Lower lobe of right lung (tissue), 2 donors: ENCODE measurements around the gene KATNAL1. TPM values are rescaled to one million over a fixed set of nuclear protein-coding genes. Genes with fewer than 3 reads are reported as not detected.
"Not testable (repeated sequence)": the region's sequence is repeated elsewhere in the genome, so short reads cannot be mapped to it uniquely, and the experiment has no call there.

ENCODE experiments used
- ATAC-seq, 2 donors: fragments of 200-7000 bp; cut with Tn5 transposase; one replicate each; pipeline ENCODE4 v1.9.1; 2020 to 2022; ENCODE audit warnings: mild to moderate bottlenecking in 2 of 2, moderate library complexity in 2 of 2
- DNase-seq: peaks from one replicate; pipeline ENCODE4 v3.0.0-alpha.2; 2020
- H3K27ac ChIP-seq: fragments of 200-600 bp; one replicate; pipeline ENCODE4 v1.8.0; 2022
- H3K27me3 ChIP-seq: fragments of 200-600 bp; one replicate; pipeline ENCODE4 v1.8.0; 2022; ENCODE audit warnings: low read depth
- H3K36me3 ChIP-seq: fragments of 200-600 bp; one replicate; pipeline ENCODE4 v1.8.0; 2022; ENCODE audit warnings: mild to moderate bottlenecking
- H3K4me1 ChIP-seq: fragments of 200-600 bp; one replicate; pipeline ENCODE4 v1.8.0; 2022
- H3K4me3 ChIP-seq: fragments of 200-600 bp; one replicate; pipeline ENCODE4 v1.8.0; 2022; ENCODE audit warnings: mild to moderate bottlenecking
- H3K9me3 ChIP-seq: fragments of 200-600 bp; one replicate; pipeline ENCODE4 v1.8.0; 2022
- CTCF ChIP-seq: fragments of 200-600 bp; IDR thresholded peaks from one replicate; pipeline ENCODE4 v1.8.0; 2022; ENCODE audit warnings: antibody characterized with exemption, mild to moderate bottlenecking
- intact Hi-C: fragments of 100-400 bp; cut with DNase I; formaldehyde crosslinking; loops from one replicate; pipeline ENCODE4 v1.11.0; 2022
- total RNA-seq: library from RNA; stranded (reverse); fragmentation: NEBNext Ultra II Directional; extraction: Animal tissue kit (Norgen Biotek cat#: 25700); gene quantifications from one replicate; pipeline ENCODE4 v1.2.1, GENCODE V29; 2021
- donor health status: DM: no; HTN: yes; CAD: no; lungs with severe emphysema.

Gene KATNAL1
- total RNA-seq, 1 donor from 2014 or later = 18.4 TPM

- H3K36me3 ChIP-seq = no peaks in the 10 kb centered on the region
- no peak for TF ChIP-seq CTCF
- H3K4me1 ChIP-seq = no peaks in the 10 kb centered on the region
- DNase-seq = no peak
- H3K27me3 ChIP-seq = no peaks in the 10 kb centered on the region
- intact Hi-C loops = no loop called here
- no peaks in the 10 kb centered on the region for H3K9me3 ChIP-seq
- H3K27ac ChIP-seq = no peak overlapping the region
- no peak overlapping the region for H3K4me3 ChIP-seq
- no peak for ATAC-seq
Observed at GRCh38 chr13:30266756-30267155, 40.6 kb downstream of the KATNAL1 start.

GRCh38 chr13:30259149-30259733 lies 48.1 kb downstream of the KATNAL1 start:
- H3K9me3 ChIP-seq, DNase-seq, H3K27me3 ChIP-seq, ATAC-seq, H3K36me3 ChIP-seq, H3K27ac ChIP-seq, intact Hi-C loops, H3K4me1 ChIP-seq, H3K4me3 ChIP-seq: not testable (repeated sequence)

- DNase-seq = no peak
- no peak for ATAC-seq
Observed at GRCh38 chr13:30257468-30258099, 49.8 kb downstream of the KATNAL1 start.

GRCh38 chr13:30256713-30257467 lies 50.5 kb downstream of the KATNAL1 start:
- TF ChIP-seq CTCF = no peak
- H3K4me3 ChIP-seq = no peak overlapping the region
- no peaks in the 10 kb centered on the region for H3K4me1 ChIP-seq
- DNase-seq (no peak), ATAC-seq (no peak)
- H3K27ac ChIP-seq = no peak overlapping the region
- H3K27me3 ChIP-seq = no peaks in the 10 kb centered on the region
- no peaks in the 10 kb centered on the region for H3K9me3 ChIP-seq
- intact Hi-C loops = no loop called here
- H3K36me3 ChIP-seq = peaks cover 16% of the 10 kb centered on the region

More at GRCh38 chr13:30257468-30258099, 49.8 kb downstream of the KATNAL1 start:
- no peak overlapping the region for H3K27ac ChIP-seq
- H3K36me3 ChIP-seq = peaks cover 16% of the 10 kb centered on the region
- no peaks in the 10 kb centered on the region for H3K9me3 ChIP-seq
- H3K4me3 ChIP-seq = no peak overlapping the region
- intact Hi-C loops = no loop called here
- TF ChIP-seq CTCF = no peak
- H3K4me1 ChIP-seq = no peaks in the 10 kb centered on the region
- H3K27me3 ChIP-seq = no peaks in the 10 kb centered on the region

GRCh38 chr13:30255696-30256095 lies 51.7 kb downstream of the KATNAL1 start:
- ATAC-seq (no peak), DNase-seq (no peak)
- Histone ChIP-seq H3K27ac (no peak overlapping the region), H3K36me3 (peaks cover 16% of the 10 kb centered on the region), H3K9me3 (no peaks in the 10 kb centered on the region), H3K27me3 (no peaks in the 10 kb centered on the region), H3K4me1 (no peaks in the 10 kb centered on the region), H3K4me3 (no peak overlapping the region)
- peak; percentile 18 for TF ChIP-seq CTCF
- intact Hi-C loops = no loop called here

- DNase-seq (no peak), ATAC-seq (no peak)
- no peak overlapping the region for H3K4me3 ChIP-seq
- H3K4me1 ChIP-seq = no peaks in the 10 kb centered on the region
- intact Hi-C loops = no loop called here
- no peak for TF ChIP-seq CTCF
- peaks cover 6% of the 10 kb centered on the region for H3K9me3 ChIP-seq
- H3K27me3 ChIP-seq = no peaks in the 10 kb centered on the region
- peaks cover 16% of the 10 kb centered on the region for H3K36me3 ChIP-seq
- no peak overlapping the region for H3K27ac ChIP-seq
Observed at GRCh38 chr13:30253830-30254229, 53.5 kb downstream of the KATNAL1 start.
